ENCODE data around the gene USP7.

Gene USP7

GRCh38 chr16:8901320-8901861, 62.3 kb downstream of the USP7 start:
- Mint-ChIP-seq H3K27me3 (no peaks in the 10 kb centered on the region), H3K27ac (peak overlapping the region; percentile 31), H3K36me3 (peaks cover 48 to 75% of the 10 kb centered on the region in 2 donors), H3K4me3 (no peak overlapping the region), H3K9me3 (no peaks in the 10 kb centered on the region), H3K4me1 (peaks cover 5 to 11% of the 10 kb centered on the region in 2 donors)
- DNase-seq (no peak), ATAC-seq (replicated peaks) (no peak)

- Mint-ChIP-seq H3K4me1 (peaks cover 5 to 11% of the 10 kb centered on the region in 2 donors), H3K27me3 (no peaks in the 10 kb centered on the region), H3K36me3 (peaks cover 45 to 70% of the 10 kb centered on the region in 2 donors), H3K4me3 (no peak overlapping the region), H3K9me3 (no peaks in the 10 kb centered on the region), H3K27ac (peak overlapping the region; percentile 51)
- ATAC-seq (replicated peaks) = no peak
- no peak for DNase-seq
Observed at GRCh38 chr16:8900343-8900742, 63.4 kb downstream of the USP7 start.

- no peak overlapping the region for H3K4me3 Mint-ChIP-seq
- peak overlapping the region; percentile 51 for H3K27ac Mint-ChIP-seq
- H3K27me3 Mint-ChIP-seq = no peaks in the 10 kb centered on the region
- DNase-seq (no peak), ATAC-seq (replicated peaks) (peak; percentile 41 to 43)
- H3K36me3 Mint-ChIP-seq = peaks cover 44 to 71% of the 10 kb centered on the region in 2 donors
- peaks cover 4 to 12% of the 10 kb centered on the region in 2 donors for H3K4me1 Mint-ChIP-seq
- H3K9me3 Mint-ChIP-seq = no peaks in the 10 kb centered on the region
Observed at GRCh38 chr16:8899709-8900317, 63.9 kb downstream of the USP7 start.

GRCh38 chr16:8898660-8899318, 64.9 kb downstream of the USP7 start:
- H3K27me3 Mint-ChIP-seq = no peaks in the 10 kb centered on the region
- H3K9me3 Mint-ChIP-seq = no peaks in the 10 kb centered on the region
- peaks cover 7 to 23% of the 10 kb centered on the region in 2 donors for H3K4me1 Mint-ChIP-seq
- ATAC-seq (replicated peaks) (peak; percentile 57 to 59), DNase-seq (no peak)
- H3K36me3 Mint-ChIP-seq = peaks cover 51 to 74% of the 10 kb centered on the region in 2 donors
- peak overlapping the region in 1 of 2 donors; percentile 25 for H3K4me3 Mint-ChIP-seq
- peak overlapping the region; percentile 65 for H3K27ac Mint-ChIP-seq

- H3K27ac Mint-ChIP-seq = peak overlapping the region; percentile 99
- ATAC-seq (replicated peaks) (no peak), DNase-seq (no peak)
- H3K9me3 Mint-ChIP-seq = no peaks in the 10 kb centered on the region
- H3K4me1 Mint-ChIP-seq = peaks cover 32 to 59% of the 10 kb centered on the region in 2 donors
- peaks cover 67 to 83% of the 10 kb centered on the region in 2 donors for H3K36me3 Mint-ChIP-seq
- peak overlapping the region in 1 of 2 donors; percentile 44 for H3K4me3 Mint-ChIP-seq
- H3K27me3 Mint-ChIP-seq = no peaks in the 10 kb centered on the region
Observed at GRCh38 chr16:8894736-8895334, 68.9 kb downstream of the USP7 start.

DNA sequence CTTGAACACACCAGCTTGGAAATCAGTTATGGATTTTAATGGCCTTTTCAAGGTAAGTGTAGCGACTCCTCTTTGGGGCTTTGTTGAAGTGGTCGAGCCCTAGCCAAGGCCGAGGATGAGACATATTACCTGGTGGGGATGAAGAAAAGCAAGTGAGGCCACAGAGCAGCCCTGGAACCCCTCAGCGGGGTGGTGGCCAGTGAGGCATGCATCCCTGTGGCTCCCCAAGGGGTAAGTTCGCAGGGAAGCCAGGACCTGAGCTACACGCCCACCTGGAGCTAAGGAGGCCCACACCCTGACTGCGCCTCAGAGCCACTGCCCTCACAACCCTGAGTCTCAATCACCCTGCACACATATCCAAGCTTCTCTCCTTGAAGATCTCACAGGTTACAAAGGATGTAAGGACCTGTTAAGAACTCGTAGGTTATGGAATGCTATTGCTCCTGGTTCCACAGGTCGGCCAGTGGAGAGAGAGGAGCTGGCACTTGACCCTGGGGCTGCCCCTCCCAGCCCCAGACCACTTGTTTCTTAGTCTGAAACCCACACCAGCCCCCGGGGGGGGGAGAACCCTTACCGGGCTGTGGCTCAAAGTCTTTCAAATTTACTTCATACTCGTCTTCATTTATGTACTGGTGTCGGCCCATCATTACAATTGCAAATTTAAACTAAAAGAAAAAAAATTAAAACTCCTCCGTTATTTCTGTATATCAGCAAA, 69.6 kb downstream of the USP7 start:
- ATAC-seq (replicated peaks) (no peak), DNase-seq (no peak)
- Mint-ChIP-seq H3K27me3 (no peaks in the 10 kb centered on the region), H3K9me3 (no peaks in the 10 kb centered on the region), H3K27ac (peak overlapping the region; percentile 99), H3K4me3 (peak overlapping the region in 1 of 2 donors; percentile 44), H3K36me3 (peaks cover 65 to 76% of the 10 kb centered on the region in 2 donors), H3K4me1 (peaks cover 31 to 63% of the 10 kb centered on the region in 2 donors)

DNA sequence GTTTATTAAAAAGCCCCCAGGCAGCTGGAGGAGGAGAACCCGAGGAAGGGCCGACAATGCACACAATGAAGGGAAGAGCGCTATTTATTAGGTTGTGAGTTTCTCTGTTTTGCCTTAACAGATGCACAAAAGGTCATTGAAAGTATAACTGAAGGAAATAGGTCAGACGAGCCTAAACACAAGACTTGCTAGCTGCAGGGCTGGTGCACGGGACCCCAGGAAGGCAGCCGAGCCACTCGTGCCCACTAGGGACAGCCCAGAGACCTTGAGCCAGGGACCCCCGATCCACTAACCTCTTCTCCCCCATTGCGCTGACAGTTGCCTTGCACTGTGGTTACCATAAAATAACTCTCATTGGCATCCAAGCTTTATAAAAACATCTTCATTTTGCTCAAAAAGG, 70.3 kb downstream of the USP7 start:
- Mint-ChIP-seq H3K4me3 (peak overlapping the region; percentile 1 to 43), H3K27ac (peak overlapping the region; percentile 99), H3K9me3 (no peaks in the 10 kb centered on the region), H3K4me1 (peaks cover 31 to 61% of the 10 kb centered on the region in 2 donors), H3K27me3 (no peaks in the 10 kb centered on the region), H3K36me3 (peaks cover 61 to 73% of the 10 kb centered on the region in 2 donors)
- DNase-seq (no peak), ATAC-seq (replicated peaks) (no peak)

GRCh38 chr16:8892101-8892575, 71.6 kb downstream of the USP7 start:
- Mint-ChIP-seq H3K4me1 (peaks cover 36 to 71% of the 10 kb centered on the region in 2 donors), H3K27ac (peak overlapping the region; percentile 99), H3K27me3 (no peaks in the 10 kb centered on the region), H3K9me3 (no peaks in the 10 kb centered on the region), H3K4me3 (peak overlapping the region; percentile 76 to 81), H3K36me3 (peaks cover 62 to 71% of the 10 kb centered on the region in 2 donors)
- peak; percentile 61 to 66 for ATAC-seq (replicated peaks)
- DNase-seq = peak; percentile 72

DNA sequence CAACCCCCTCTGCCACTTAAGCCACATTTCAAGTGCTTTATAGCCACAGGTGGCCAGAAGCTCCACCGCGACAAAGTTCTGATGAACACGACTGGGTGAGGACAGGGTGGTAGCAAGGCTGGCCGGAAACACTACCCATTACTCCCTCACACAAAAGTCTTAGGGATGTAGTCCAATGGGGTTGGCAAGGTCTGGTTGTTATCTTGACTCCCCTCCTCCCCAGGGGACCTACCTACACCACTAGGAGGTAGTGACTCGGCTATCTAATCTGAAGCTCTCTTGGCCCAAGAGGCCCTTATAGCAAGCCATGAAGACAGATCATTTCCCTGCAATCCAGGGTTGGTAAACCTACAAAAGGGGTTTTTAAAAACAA, 73.2 kb downstream of the USP7 start:
- Mint-ChIP-seq H3K4me1 (peaks cover 49 to 87% of the 10 kb centered on the region in 2 donors), H3K4me3 (peak overlapping the region in 1 of 2 donors; percentile 46), H3K9me3 (no peaks in the 10 kb centered on the region), H3K27me3 (peaks cover 4 to 5% of the 10 kb centered on the region in 2 donors), H3K36me3 (peaks cover 66 to 73% of the 10 kb centered on the region in 2 donors), H3K27ac (peak overlapping the region; percentile 99)
- ATAC-seq (replicated peaks) = no peak
- DNase-seq = no peak

DNA sequence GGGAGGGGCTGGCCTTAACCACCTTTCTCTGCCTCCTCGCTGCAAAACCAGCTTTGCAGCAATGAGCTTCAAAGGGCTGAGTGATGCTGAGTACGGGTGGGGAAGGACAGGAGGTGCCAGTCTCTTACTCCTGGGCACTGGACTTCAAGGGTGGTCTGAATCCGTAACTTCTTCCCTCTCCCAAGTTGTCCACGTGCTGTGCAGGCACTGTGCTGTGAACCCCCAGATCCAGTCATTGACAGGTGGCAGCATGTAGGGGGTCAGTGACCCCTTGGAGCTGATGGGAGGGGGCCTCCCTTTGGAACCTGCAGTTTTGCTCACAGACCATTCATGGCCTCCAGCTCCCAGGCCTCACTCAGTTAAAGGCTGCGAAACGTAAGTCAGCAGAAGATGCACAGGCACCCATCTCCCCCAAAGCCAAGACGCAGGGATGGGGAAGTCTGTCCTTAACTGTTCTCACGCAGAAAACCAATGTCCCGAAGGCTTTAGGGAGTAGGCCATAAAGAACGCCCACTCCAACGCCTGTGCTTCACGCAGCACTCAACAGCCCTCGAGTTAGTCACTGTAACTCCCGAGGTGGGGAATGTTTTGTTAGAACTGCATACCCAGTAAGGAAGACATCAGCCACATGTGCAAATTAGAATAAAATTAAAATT, 73.7 kb downstream of the USP7 start:
- peaks cover 54 to 92% of the 10 kb centered on the region in 2 donors for H3K4me1 Mint-ChIP-seq
- H3K9me3 Mint-ChIP-seq = no peaks in the 10 kb centered on the region
- H3K4me3 Mint-ChIP-seq = no peak overlapping the region
- peak overlapping the region; percentile 99 for H3K27ac Mint-ChIP-seq
- peaks cover 6% of the 10 kb centered on the region in 2 donors for H3K27me3 Mint-ChIP-seq
- H3K36me3 Mint-ChIP-seq = peaks cover 63 to 72% of the 10 kb centered on the region in 2 donors
- ATAC-seq (replicated peaks) (no peak), DNase-seq (no peak)

DNA sequence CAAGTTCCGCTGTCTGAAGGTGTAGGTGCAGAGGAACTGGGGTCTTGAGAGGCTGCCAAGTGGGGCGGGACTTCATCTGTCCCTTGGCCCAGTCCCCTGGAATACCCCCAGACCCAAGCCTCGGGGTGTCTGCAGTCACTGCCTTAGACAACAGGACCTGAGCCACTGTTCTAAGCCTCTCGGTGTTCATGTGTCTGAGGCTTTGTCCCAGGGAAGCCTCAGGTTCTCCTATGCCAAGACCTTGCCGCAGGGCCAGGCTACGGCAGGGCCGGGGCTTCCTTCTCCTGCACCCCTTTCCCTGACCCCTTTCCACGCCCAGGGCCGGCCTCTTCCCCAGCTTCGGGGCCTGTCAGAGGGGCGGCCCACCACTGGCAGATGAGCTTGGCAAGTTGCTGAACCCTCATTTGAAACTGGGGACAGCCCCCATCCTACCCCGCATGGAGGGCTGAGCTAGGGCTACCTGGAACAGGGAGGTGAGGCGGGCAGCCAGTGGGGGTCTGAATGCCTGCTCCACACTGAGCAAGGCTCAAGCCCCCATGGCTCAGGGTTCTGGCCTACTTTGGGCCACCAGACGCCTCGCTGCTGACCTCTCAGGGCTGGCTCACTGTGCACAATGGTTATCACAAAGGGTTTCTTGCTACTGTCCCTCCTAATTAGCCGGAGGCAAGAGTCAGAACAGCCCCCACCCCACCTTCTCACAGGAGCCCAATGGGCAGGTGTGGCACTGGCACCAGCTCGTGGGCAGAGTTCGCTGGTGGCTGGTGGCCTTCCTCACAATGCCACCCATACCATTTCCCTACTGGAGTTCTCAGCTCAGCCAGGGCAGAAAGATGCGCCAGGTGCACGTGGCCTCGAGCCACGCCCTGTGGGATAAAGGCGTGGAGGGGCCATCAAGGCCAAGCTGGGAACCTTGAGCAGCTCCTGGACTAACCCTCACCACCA, 74.5 kb downstream of the USP7 start:
- Mint-ChIP-seq H3K27me3 (peaks cover 6% of the 10 kb centered on the region in 2 donors), H3K4me3 (peak overlapping the region in 1 of 2 donors; percentile 46), H3K27ac (peak overlapping the region; percentile 99), H3K4me1 (peaks cover 50 to 85% of the 10 kb centered on the region in 2 donors), H3K36me3 (peaks cover 55 to 64% of the 10 kb centered on the region in 2 donors), H3K9me3 (no peaks in the 10 kb centered on the region)
- DNase-seq = no peak
- ATAC-seq (replicated peaks) = no peak

DNA sequence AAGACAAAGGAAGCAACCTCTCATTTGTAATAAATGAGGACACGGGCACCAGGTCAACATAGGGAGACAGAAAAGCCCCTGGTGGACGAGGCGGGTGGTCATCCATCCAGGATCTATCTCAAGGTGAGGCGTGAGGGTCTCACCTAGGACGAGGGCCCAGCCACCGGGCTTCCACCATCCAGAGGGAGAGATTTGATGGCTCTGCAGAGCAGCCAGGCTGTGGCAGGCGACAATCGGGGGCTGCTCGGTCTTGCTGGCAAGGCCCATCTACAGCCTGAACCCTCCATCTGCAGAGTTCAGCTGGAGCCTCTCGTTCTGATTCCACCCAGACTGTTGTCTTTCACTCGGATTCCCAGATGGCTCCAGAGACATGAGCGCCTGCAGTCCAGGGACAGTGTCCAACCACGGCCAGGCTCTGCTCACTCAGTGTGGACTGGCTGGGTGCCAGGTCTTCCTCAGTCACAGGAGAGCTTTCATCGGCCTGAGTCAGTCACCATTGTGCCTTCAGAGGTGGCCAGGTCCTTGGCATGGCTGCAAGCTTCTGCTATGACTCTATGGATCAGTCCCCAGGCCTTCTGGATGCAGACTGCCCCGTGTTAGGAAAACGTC, 75.7 kb downstream of the USP7 start:
- Mint-ChIP-seq H3K4me3 (no peak overlapping the region), H3K4me1 (peaks cover 44 to 73% of the 10 kb centered on the region in 2 donors), H3K27me3 (peaks cover 6 to 10% of the 10 kb centered on the region in 2 donors), H3K9me3 (no peaks in the 10 kb centered on the region), H3K27ac (peak overlapping the region; percentile 38), H3K36me3 (peaks cover 44 to 53% of the 10 kb centered on the region in 2 donors)
- ATAC-seq (replicated peaks) (no peak), DNase-seq (no peak)

Measured in stimulated activated naive B cell treated with anti-CD40 and anti-IgM and Interleukin-4, amounts not matched to agents 10 μg/mL and 1 μg/mL and 100 μg/mL, for 72 hours (primary cell).